GM18520 (cell line): Measurements from ENCODE around the gene P2RX2.

Source experiments
- ATAC-seq: cut with Tn5 transposase; IDR thresholded peaks from one replicate; pipeline ENCODE4 v1.9.1; 2021; ENCODE audit not compliant: unreplicated experiment

Gene P2RX2

GRCh38 chr12:132602572-132603239, 15.9 kb upstream of the P2RX2 start:
- ATAC-seq, result no peak

GRCh38 chr12:132603240-132604150, 15.1 kb upstream of the P2RX2 start:
- ATAC-seq, result no peak

- ATAC-seq, result no peak
Measured at GRCh38 chr12:132604151-132604618, 14.4 kb upstream of the P2RX2 start.

GRCh38 chr12:132604668-132605441, 13.7 kb upstream of the P2RX2 start:
- ATAC-seq, result no peak

GRCh38 chr12:132605892-132606291, 12.7 kb upstream of the P2RX2 start:
- no peak for ATAC-seq

- no peak for ATAC-seq
Measured at GRCh38 chr12:132606466-132606865, 12.1 kb upstream of the P2RX2 start.

- no peak for ATAC-seq
Measured at GRCh38 chr12:132606927-132607326, 11.6 kb upstream of the P2RX2 start.

GRCh38 chr12:132608231-132609171, 10.1 kb upstream of the P2RX2 start:
- ATAC-seq, result no peak

- ATAC-seq, result no peak
Measured at GRCh38 chr12:132610051-132610759, 8.4 kb upstream of the P2RX2 start, which contains the start of gene LRCOL1. Gene LRCOL1, minus strand, starts transcription at chr12:132610582. Its CDS starts 4,331 bp downstream, at chr12:132606251.

- no peak for ATAC-seq
Measured at GRCh38 chr12:132610866-132611602, 7.5 kb upstream of the P2RX2 start.

GRCh38 chr12:132611620-132612019, 7.0 kb upstream of the P2RX2 start:
- no peak for ATAC-seq

- no peak for ATAC-seq
Measured at GRCh38 chr12:132614029-132614428, 4.5 kb upstream of the P2RX2 start.

GRCh38 chr12:132614861-132615578, 3.6 kb upstream of the P2RX2 start:
- no peak for ATAC-seq

- ATAC-seq, result no peak
Measured at GRCh38 chr12:132615579-132616038, 3.0 kb upstream of the P2RX2 start.

GRCh38 chr12:132617135-132617701, 1.4 kb upstream of the P2RX2 start:
- ATAC-seq, result no peak

GRCh38 chr12:132617822-132618682, 524 bp upstream of the P2RX2 start:
- no peak for ATAC-seq

GRCh38 chr12:132619071-132619385, 452 bp downstream of the P2RX2 start:
- ATAC-seq, result no peak
